Occipital lobe (tissue), 2 donors: ENCODE results near the gene AHCYL2. TPM values are rescaled to one million over a fixed set of nuclear protein-coding genes. Genes with fewer than 3 reads are reported as not detected.
"Not testable (repeated sequence)": the region's sequence is repeated elsewhere in the genome, so short reads cannot be mapped to it uniquely, and the experiment has no call there.

ENCODE experiments used
- DNase-seq: peaks from one replicate; lab custom pipeline; 2025; lab: John Stamatoyannopoulos, UW
- total RNA-seq: library from RNA; depleted of rRNA; stranded (reverse); fragments of >200 nt; gene quantifications from one replicate; pipeline ENCODE4 v1.2.3, GENCODE V29; 2014

The AHCYL2 gene
- total RNA-seq, 1 donor from 2014 or later, result 22.8 TPM

DNA sequence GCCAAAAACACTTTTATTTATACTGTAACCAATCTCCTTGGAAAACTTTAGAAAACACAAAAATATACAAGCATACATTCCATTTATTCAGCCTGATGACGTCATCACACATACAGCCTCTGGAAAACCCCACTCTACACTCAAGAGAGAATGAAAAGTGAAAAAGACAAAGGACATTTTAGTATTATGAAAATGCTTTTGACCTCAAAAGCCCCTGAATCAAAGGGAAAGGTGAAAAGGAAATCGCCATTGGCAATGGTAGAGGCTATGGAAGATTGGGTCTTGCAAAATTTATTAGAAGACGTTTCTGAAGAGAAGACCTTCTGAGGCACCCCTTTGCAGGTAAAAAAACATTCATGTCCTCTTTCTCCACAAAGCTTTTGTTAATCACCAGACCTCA is 126.5 kb downstream of the AHCYL2 start:
- DNase-seq, result no peak

DNA sequence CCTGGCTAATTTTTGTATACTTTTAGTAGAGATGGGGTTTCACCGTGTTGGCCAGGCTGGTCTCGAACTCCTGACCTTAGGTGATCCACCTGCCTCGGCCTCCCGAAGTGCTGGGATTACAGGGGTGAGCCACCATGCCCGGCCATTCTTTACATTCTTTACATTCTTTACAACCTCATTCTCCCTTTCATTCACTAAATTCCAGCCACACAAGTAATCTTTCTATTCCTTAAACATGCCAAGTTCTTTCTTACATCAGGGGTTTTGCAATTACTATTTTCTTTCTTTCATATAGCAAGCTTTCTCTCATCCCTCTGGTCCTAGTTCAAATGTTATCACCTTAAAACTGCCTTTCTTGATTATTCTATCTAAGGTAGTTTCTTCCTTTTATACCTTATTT is 128.3 kb downstream of the AHCYL2 start:
- DNase-seq, result not testable (repeated sequence)

DNA sequence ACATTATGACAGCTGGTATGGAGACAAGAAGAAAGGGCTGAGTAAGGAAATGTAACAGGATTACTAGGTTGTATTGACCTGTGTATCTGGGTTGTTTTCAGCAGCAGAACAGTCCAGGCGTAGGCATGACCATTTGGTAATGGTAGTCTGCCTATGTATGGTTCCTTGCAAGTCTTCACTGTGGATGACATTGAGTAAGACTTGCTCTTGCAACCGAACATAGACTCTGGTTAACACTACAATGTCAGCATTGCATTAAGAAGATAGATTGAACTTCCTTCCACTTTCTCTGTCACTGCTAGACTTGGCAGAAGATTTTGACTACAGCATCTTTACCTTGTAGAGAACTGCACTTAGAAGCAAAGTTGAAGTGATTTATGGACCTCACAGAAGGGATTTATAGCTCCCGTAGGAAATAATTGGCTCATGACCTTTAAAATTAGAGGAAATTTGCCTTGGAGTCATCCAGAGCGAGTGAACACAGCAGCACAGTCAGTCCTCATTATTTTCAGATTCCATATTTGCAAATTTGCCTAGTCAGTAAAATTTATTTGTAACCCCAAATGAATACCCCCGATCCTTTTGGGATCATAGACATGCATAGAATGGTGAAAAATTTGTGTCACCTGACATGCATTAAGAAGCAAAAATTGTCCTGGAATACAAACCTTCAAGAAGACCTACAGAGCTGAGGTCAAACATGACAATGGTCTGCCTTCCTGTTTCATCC is 129.8 kb downstream of the AHCYL2 start:
- no peak for DNase-seq

DNA sequence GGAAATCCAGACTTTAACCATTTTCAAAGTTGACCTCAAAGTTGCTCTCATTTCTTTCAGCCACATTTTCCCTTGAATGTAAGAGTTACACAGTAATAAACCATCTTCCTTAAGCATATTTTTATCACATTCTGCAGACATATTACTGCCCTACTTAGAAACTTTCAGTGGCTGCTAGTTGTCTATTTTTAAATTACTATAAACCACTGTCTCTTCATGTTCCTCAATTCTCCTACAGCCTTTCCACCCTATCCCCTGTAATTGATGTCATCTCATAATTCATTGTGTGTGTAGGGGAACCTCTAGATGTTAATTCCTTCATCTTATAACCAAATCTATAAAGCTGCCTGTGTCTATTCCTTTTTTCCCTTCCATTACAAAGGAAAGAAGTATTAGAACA is 131.3 kb downstream of the AHCYL2 start:
- DNase-seq, result no peak

DNA sequence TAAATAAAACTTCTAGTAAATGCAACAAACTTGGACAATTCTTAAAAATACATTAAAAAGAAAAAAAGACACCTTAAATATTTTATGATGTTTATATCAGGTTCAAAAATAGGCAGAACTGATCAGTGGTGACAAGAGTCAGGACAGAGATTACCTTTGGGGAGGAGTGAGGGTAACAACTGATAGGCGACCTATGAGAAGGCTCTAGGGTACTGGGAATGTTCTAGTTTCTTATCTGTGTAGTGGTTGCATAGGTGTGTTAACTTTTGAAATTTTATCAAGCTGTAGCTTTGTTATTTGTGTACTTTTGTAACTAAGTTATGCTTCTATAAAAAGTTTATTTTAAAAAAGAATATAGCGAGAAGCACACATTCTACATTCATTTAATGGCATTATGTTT is 134.3 kb downstream of the AHCYL2 start:
- no peak for DNase-seq

DNA sequence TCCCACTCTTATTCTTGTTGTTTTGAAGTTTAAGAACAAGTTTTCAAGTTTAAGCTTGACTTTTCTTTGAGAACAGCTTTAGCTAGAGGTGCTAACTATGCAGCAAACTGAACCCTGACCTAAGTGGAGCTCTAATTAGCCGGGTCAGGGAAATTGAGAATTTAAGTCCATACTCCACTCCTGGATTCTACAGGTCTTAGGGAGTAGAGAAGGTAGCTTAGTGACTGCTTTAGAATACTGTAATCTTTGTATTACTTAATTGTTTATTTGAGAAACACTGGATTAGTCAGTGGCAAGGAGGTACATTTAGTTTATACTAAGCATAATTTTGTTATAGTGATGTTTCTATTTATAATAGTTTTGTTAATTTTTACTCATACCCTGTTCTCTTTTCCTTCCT is 134.8 kb downstream of the AHCYL2 start:
- no peak for DNase-seq

DNA sequence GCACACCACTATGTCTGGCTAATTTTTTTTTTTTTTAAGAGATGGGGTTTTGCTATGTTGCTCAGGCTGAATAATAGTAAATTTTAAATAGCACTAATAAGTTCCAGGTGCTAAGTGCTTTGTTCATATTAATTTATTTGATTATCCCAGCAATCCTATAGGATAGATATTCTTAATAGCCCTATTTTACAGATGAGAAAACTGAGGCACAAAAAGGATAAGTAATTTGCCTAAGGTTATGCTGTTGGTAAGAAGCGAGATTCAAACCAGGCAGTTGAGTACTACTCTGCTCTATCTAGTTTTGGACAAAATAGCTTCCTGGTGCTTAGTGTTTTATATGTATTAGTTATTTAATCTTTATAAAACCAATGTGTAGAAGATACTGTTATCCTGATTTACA is 136.9 kb downstream of the AHCYL2 start:
- no peak for DNase-seq

DNA sequence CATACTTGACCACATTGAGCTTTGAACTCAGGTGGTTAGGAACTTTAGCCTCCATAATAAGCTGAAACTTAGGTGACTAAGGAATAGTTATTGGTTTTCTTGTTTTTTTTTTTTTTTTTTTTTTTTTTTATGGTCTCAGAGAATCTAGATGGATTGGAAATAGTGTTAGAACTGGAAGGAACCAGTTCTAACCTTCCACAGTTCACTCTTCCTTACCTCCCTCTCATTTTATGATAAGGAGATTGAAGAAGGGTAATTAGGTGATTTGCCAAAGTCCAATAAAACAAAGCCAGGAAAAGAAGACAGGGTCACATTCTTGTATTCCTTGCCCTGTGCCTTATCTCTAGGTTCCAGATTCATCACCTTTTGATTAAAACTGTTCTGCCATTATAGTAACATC is 137.7 kb downstream of the AHCYL2 start:
- DNase-seq, result no peak

DNA sequence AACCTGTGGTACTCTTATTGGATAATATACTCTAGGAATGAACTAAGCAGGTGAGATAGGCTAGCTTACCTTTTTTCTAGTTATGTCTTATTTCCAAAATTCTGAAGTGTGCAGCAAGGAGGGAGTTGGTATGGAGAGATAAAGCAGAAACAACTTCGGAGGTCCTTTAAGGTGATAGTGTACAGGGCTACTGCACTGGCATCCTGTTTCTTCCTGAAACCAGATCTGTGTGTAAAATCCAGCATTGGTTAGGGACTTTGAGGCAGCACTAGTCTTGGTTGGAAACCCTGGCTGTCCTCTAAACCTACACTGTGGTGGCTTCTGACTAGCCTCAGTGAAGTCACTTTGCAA is 142.5 kb downstream of the AHCYL2 start:
- DNase-seq, result no peak

DNA sequence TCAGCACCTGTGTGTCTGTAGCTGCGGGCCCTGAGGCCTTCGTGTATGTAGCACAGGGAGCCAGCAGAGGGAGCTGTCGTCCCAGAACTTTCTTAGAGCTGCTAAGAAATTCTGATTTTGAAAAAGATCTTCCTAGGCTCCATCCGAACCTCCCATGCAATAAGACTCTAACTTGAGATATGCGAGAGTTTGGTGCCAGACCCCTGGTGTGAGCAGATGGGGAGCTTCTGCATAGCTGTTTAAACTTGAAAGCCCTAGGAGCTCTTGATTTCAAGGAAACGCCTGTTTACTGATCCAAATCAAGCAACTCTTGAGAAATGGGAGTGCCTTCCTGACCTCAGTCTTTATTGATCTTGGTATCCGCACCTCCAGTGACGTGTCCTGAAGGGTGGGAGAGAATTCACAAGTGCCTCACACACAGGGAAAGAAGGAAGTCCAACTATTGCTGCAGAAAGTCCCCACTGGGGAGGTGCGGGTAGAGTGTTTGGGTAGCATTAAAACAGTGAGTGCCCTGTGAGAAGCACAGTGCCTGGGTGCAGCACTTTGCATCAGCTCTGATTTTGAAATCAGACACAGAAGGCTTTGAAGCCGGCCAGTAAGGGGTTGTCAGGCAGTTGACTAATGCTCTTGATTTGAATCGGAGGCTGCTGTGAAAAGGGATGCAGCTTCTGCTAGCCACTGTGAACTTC is 143.0 kb downstream of the AHCYL2 start:
- DNase-seq, result peak; percentile 59

DNA sequence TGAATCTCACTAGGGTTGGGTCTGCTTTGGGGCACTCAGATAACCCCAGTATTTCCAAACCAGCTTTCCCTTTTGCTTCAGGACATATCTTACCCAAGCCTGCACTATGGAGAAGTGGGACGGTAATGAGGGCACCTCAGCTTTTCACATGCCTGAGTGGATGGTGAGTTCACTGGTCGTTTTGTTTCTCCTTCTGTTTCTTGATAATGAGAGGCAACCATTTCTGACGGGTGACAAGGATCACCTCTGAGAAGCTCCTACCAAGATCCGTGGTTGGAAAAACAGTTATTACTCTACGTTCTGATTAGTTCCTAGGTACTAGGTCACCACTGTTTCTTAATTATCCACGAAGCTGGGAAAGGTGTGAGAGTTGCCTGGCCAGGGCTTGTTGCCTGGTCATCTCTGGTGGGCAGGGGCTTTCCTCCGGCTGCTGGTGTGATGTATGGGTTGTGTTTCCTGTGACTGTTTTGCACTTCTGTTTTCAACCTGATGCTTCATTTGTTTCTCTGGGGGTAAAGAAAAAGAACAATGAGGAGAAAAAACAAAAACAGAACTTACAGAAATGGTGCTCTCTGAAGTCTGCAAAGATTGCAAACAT is 143.7 kb downstream of the AHCYL2 start:
- DNase-seq, result no peak

DNA sequence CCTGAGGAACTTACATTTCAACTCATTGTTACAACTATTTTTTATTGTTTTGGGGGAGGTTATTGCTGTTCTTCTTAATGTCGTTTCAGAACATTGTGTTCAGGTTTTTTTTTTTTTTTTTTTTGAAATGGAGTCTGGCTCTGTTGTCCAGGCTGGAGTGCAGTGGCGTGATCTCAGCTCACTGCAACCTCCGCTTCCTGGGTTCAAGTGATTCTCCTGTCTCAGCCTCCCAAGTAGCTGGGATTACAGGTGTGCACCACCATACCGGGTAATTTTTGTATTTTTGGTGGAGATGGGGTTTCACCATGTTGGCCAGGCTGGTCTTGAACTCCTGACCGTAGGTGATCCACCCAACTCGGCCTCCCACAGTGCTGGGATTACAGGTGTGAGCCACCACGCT is 144.6 kb downstream of the AHCYL2 start:
- not testable (repeated sequence) for DNase-seq

DNA sequence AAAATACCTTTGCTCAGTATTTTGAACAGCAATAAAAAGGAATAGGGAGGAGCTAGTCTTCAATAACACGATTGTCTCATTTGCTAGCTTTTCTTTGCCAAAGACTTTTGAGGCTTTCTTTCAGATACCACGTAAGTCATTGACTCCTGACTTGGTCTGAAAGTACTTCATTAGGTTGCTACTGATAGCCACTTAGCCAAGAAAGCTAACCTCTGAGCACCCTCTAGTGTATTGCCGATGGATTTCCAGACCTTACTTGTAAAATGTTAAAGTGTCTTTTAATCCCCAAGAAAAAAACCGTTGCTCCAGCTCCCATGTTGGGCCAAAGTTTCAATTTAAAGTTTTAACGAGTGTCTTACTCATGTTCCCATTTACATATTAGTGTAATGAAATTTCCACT is 146.0 kb downstream of the AHCYL2 start:
- DNase-seq, result no peak

DNA sequence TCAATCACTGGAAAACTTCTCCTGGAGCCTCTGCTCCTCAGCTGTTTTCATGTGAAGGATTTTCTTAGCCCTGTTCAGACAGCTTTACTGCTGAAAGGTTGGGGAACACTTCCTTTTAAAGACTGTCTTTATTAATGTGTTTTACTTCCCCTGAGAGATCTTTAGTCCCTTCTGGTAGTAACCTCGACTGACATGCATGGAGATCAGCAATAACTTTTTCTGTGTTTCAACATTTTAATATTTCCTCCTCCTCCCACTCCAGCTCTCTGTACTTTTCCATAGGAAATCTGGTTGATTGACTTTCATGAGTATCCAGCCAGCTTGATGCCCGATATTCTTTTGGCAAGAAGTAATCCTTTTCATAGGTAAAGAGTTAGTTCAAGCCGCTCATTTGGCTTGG is 146.7 kb downstream of the AHCYL2 start:
- no peak for DNase-seq

DNA sequence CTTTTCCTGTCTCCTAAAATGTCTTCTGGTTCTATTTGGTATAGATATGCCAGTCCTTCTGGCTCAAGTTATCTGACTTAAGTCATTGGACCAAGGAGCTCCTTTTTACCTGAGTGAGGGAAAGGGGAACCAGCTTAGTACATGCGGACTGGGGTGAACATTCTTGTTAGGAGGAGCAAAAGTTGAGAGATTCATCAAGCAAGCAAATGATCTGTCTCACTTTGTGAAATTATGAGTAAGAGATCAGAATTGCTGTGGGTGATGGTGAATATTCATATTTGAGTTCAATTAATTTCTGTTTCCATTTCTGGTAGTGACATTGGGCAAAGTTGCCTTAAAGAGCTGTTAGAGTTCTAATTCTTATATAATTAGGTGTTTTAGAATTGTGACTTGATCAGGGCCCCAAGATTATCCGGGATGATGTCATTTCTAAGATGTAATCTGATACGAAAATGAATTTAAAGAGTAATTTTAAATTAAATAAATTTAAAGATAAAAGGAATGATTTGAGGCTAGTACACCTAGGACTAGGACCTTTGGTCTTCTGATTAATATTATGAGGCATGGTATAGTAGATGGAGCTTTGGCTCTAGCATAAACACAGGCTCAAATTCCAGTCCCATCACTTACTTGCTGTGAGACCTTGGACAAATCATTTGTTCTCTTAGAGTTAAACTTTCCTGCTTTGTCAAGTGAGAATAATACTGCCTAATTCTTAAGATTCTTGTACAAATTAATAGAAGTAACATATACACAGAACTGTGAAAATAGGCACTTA is 149.0 kb downstream of the AHCYL2 start:
- no peak for DNase-seq

DNA sequence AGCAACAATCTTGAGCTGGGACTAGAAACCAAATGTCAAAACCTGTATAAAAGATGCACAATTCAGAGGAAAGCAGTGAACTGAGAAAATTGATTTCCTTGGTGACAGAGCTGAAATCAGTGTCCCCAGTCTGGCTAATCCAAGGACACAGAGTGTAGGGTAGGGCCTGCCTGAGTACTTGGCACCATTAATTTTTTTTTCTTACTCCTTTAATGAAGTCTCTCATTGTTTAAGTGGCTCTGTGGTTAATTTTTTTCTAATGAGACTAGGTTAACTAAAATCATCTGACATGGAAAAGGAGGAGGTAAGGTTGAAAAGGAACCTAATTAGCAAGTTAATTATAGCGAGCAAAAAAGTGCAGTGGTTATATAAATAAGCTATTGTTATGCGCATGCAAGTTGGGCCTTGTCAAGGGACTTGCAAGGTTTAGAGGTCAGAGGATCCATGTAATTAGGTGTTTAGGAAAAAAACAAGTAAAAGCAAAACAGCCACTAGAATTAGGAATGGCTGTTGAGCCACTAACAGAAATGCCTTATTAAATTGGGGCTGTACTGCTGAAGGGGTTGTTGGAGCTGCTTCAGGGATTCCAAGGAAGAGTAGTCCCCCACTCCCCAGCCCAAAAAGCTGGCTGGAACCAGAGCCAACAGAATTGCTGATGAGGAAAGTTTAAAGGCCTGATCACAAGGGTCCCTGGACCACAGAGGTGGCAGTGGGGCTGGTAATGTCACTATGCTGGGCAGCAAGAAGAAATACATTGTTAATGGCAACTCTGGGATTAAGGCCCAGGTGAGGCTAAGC is 150.5 kb downstream of the AHCYL2 start:
- no peak for DNase-seq

DNA sequence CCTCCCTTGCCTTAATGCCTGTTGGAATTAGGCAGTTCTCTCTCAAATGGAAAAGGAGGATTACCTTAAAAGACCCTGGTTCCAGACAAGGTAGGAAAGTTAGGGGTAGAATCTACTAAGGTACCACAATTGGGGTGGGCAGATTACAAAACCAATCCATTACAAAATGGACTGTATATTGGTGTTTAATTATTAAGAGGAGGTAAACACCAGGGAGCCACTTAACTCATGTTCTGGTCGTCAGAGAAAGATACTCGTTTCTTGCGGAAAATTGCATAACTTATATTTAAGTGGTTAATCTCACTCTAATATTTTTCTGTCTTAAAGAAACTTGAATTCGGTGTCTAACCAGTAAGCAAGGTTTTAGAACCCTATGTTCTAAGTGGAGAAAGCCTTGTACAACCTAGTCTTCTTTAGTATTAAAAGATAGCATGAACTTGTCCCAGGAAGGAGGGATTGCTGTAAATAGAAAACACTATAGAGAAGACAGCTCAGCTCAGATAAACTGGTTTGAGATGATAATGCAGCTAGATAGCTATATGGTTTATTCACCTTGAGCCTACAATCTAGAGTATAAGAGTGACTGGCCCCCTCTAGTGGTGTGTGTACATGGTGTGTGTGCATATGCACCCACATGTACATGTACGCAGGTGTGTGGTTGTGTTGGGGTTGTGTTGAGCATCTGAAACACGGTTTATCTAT is 151.4 kb downstream of the AHCYL2 start:
- no peak for DNase-seq

DNA sequence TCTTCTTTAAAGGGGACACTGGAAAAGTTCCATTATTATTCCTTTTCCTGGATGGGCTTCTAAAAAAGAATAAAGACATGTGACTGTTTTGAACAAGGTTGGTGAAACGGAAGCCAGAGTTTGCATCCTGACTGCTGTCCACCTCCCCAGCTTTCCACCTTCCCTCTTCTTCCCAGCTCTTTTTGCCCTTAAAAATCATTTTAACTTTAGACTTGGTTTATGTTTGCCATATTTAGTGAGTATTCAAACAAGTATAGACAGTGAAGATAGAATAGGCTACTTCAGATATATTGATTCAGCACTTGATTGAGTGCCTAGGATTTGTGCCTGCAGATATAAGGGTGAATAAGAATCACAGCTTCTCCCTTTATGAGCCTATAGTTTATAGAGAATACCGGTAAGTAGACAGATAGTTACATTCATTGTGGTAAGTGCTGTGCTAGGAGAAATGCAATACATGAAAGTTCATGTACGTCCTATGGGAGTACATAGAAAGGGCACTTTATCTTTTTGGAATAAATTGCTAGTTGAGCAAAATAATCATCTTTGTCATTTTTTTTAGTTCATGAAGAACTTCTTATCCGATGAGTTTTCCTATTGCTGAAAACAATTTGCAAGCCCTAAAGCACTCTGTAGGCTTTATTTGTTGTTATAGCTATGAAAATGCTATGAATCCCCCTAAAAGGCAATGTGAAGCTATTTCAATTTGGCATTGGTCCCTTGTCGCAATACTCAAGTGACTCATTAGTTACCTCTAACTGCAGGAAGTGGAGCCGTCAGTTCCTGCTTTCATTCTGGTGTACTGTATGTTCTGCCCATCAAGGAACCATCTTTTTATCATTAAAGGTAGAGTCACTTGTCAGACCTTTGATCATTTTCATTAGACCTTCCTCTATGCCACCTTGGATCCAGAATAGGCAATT is 152.2 kb downstream of the AHCYL2 start:
- DNase-seq, result no peak

DNA sequence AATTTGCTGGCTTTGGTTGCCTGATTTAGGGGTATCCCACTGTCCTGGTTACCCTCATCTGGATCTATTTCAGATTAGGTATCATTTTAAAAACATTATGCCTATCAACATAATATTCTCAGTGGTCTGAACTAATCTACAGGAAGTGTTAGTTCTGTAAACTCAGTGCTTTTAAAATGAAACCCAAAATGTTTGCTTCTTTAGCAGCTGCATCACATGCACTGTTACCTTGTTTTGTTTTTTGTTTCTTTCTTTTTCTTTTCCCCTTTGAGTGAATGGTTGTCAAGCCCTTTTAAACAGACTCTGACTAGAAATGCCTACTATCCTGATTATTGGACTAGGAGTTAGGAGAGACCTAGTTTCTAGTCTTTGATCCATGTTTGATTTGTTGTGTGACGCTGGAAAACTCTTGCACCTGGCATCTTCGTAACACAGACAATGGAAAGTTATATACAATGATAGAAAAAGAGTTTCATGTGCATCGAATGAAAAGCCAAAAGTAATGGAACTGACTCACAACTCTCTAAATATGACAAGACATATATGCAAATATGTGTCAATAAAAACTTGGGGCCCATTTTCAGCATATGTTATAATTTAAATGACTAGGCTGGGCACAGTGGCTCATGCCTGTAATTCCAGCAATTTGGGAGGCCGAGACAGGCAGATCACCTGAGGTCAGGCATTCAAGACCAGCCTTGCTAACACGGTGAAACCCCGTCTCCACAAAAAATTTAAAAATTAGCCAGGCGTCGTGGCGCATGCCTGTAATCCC is 157.1 kb downstream of the AHCYL2 start:
- no peak for DNase-seq
